Endothelial cell (in vitro differentiated cells): ENCODE data around the gene ACTR2. TPM values are rescaled to one million over a fixed set of nuclear protein-coding genes. Genes with fewer than 3 reads are reported as not detected.

Experiments used
- DNase-seq: peaks from one replicate; pipeline ENCODE4 v3.0.0; 2021; ENCODE audit warnings: low spot score
- H3K27ac Mint-ChIP-seq: one replicate; pipeline ENCODE4 v1.8.0; 2021; ENCODE audit warnings: mixed read lengths, inconsistent platforms; ENCODE audit not compliant: unreplicated experiment
- H3K27me3 Mint-ChIP-seq: one replicate; pipeline ENCODE4 v1.8.0; 2021; ENCODE audit warnings: mild to moderate bottlenecking, moderate library complexity, mixed read lengths, inconsistent platforms; ENCODE audit not compliant: unreplicated experiment
- H3K36me3 Mint-ChIP-seq: one replicate; pipeline ENCODE4 v1.8.0; 2021; ENCODE audit warnings: mild to moderate bottlenecking, low read depth, mixed read lengths, inconsistent platforms; ENCODE audit not compliant: unreplicated experiment
- H3K4me1 Mint-ChIP-seq: one replicate; pipeline ENCODE4 v1.8.0; 2021; ENCODE audit warnings: mild to moderate bottlenecking, mixed read lengths, inconsistent platforms; ENCODE audit not compliant: unreplicated experiment
- H3K4me3 Mint-ChIP-seq: one replicate; pipeline ENCODE4 v1.8.0; 2021; ENCODE audit warnings: mild to moderate bottlenecking, mixed read lengths, inconsistent platforms; ENCODE audit not compliant: unreplicated experiment
- H3K9me3 Mint-ChIP-seq: one replicate; pipeline ENCODE4 v1.8.0; 2021; ENCODE audit warnings: mixed read lengths, inconsistent platforms; ENCODE audit not compliant: unreplicated experiment
- total RNA-seq: library from RNA; stranded (reverse); fragmentation: NEBNext Ultra II Directional; extraction: Animal tissue kit (Norgen Biotek cat#: 25700); gene quantifications from one replicate; pipeline ENCODE4 v1.2.1, GENCODE V29; 2021; ENCODE audit not compliant: unreplicated experiment
- TF ChIP-seq, protein P1 (sequence below): fragments of 200-600 bp; sonication (generic); IDR thresholded peaks from one replicate; pipeline ENCODE4 v1.5.0; 2021; ENCODE audit warnings: antibody characterized with exemption; ENCODE audit not compliant: unreplicated experiment

ACTR2 gene
- total RNA-seq, 1 donor from 2014 or later: 389 TPM

DNA sequence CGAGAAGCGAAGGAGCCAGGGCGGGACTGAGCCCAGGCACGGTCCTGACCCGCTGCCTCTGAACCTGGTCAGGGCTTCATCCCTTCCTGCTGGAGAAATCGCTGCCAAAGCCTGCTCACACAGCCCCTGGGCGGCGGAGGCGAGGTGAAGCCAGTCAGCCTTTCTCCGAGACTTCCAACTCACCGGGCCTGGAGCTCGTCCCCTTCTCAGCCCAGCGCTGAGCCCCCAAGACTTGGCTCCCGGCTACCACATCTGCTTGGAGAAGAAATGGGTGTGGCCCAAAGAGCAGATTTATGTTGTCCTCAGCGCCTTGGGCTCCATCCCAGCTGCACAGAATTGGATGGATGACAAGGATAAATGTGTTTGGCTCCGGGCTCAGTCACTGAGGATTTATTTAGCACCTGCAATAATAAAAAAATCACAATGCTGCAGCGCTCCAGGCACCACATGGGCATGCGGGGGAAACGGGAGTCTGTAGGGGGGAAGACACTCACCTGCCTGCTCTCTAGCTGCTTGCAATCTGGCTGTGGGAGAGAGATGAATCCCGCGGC, 64.9 kb downstream of the ACTR2 start:
- no peaks in the 10 kb centered on the region for H3K27me3 Mint-ChIP-seq
- TF ChIP-seq, protein P1, sequence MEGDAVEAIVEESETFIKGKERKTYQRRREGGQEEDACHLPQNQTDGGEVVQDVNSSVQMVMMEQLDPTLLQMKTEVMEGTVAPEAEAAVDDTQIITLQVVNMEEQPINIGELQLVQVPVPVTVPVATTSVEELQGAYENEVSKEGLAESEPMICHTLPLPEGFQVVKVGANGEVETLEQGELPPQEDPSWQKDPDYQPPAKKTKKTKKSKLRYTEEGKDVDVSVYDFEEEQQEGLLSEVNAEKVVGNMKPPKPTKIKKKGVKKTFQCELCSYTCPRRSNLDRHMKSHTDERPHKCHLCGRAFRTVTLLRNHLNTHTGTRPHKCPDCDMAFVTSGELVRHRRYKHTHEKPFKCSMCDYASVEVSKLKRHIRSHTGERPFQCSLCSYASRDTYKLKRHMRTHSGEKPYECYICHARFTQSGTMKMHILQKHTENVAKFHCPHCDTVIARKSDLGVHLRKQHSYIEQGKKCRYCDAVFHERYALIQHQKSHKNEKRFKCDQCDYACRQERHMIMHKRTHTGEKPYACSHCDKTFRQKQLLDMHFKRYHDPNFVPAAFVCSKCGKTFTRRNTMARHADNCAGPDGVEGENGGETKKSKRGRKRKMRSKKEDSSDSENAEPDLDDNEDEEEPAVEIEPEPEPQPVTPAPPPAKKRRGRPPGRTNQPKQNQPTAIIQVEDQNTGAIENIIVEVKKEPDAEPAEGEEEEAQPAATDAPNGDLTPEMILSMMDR: no peak
- DNase-seq: no peak
- no peaks in the 10 kb centered on the region for H3K36me3 Mint-ChIP-seq
- peaks cover 10% of the 10 kb centered on the region for H3K4me1 Mint-ChIP-seq
- no peaks in the 10 kb centered on the region for H3K9me3 Mint-ChIP-seq
- no peak overlapping the region for H3K4me3 Mint-ChIP-seq
- H3K27ac Mint-ChIP-seq: no peak overlapping the region

DNA sequence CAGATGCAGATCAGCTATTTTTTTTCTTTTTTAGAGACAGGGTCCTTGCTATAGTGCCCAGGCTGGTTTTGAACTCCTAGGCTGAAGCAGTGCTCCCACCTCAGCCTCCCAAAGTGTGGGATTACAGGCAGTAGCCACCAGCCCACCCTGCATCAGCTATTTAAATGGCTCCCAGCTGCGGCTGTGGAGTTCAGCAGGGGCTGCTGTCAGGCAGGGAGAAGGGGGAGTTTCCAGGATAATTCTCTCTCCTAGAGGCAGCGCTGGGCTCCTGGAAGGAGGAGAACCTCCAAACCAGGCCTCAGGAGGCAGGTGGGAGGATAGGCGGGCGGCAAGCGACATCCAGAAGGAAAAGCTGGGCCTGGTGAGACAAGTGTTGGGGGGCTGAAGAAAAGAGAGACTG, 65.7 kb downstream of the ACTR2 start:
- H3K27me3 Mint-ChIP-seq: no peaks in the 10 kb centered on the region
- TF ChIP-seq, protein P1: no peak
- H3K4me1 Mint-ChIP-seq: peaks cover 10% of the 10 kb centered on the region
- no peaks in the 10 kb centered on the region for H3K36me3 Mint-ChIP-seq
- H3K27ac Mint-ChIP-seq: no peak overlapping the region
- no peak overlapping the region for H3K4me3 Mint-ChIP-seq
- DNase-seq: no peak
- no peaks in the 10 kb centered on the region for H3K9me3 Mint-ChIP-seq

DNA sequence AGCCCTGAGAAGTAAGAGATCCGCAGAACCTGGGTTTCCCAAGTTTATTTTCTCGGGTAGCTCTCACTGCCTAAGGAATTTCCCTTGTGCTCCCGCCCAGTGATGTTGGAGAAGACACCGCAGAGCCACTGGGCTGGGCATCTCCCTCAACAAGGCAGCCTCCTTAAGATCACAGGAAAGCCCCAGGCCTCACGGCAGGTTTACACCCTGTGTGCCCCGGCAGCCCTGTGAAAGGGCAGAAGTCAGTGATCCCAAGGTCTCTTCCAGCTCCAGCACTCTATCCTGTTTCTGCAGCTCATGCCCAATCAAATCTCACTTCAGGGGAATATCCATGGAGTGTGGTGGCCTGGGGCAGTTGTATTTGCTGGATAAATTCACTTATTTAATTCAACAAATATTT, 66.5 kb downstream of the ACTR2 start:
- DNase-seq: no peak
- H3K27ac Mint-ChIP-seq: no peak overlapping the region
- TF ChIP-seq, protein P1: no peak
- H3K4me3 Mint-ChIP-seq: no peak overlapping the region
- no peaks in the 10 kb centered on the region for H3K36me3 Mint-ChIP-seq
- no peaks in the 10 kb centered on the region for H3K9me3 Mint-ChIP-seq
- no peaks in the 10 kb centered on the region for H3K27me3 Mint-ChIP-seq
- peaks cover 10% of the 10 kb centered on the region for H3K4me1 Mint-ChIP-seq

DNA sequence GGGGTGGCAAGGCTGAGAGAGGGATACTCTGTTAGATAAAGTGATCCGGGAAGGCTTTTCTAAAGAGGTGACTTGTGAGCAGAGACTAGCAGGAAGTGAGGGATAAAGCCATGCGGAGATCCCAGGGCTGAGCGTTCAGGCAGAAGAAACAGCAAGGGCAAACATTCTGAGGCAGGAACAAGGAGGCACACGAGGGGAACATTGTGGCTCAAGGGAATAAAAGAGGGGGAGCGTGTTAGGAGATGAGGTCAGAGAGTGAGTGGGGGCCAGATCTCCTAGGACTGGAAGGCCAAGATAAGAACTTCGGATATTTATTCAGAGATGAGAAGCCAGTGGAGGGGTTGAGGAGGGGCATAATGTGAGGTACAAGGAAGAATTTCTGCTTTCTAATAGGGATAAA, 67.1 kb downstream of the ACTR2 start:
- H3K4me1 Mint-ChIP-seq: peaks cover 10% of the 10 kb centered on the region
- H3K9me3 Mint-ChIP-seq: no peaks in the 10 kb centered on the region
- no peaks in the 10 kb centered on the region for H3K36me3 Mint-ChIP-seq
- no peak for DNase-seq
- H3K27me3 Mint-ChIP-seq: no peaks in the 10 kb centered on the region
- no peak overlapping the region for H3K4me3 Mint-ChIP-seq
- H3K27ac Mint-ChIP-seq: no peak overlapping the region
- TF ChIP-seq, protein P1: no peak

DNA sequence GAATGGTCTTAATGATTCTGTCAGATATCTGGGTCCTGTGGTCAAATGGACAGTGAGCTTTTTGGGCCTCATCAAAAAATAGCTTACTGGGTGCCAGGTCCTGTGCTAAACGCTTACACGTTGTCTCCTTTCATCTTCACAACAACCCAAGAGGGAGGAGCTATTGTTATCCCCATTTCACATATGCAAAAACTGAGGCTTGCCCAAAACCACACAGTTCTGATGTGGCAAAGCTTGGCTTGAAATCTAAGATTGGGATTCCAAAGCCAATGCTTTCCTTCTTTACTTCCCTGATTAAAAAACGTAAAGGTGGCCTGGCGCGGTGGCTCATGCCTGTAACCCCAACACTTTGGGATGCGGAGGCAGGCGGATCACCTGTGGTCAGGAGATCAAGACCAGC, 69.3 kb downstream of the ACTR2 start:
- Mint-ChIP-seq H3K4me3 (no peak overlapping the region), H3K9me3 (no peaks in the 10 kb centered on the region), H3K27me3 (no peaks in the 10 kb centered on the region), H3K36me3 (no peaks in the 10 kb centered on the region), H3K27ac (no peak overlapping the region), H3K4me1 (peaks cover 26% of the 10 kb centered on the region)
- TF ChIP-seq, protein P1: no peak
- no peak for DNase-seq
